Fibroblast of pulmonary artery (primary cell): Measurements from ENCODE around the gene HACD4.
A peak's percentile ranks its signal among the peaks of the same experiment; 100 is the strongest.

Source experiments
- DNase-seq: peaks from one replicate; pipeline ENCODE4 v3.0.0-alpha.2; 2010; ENCODE audit warnings: low read depth
- H3K4me3 ChIP-seq: replicated peaks from 2 replicates; pipeline ENCODE4 v1.5.1; 2011; ENCODE audit warnings: low read depth, mild to moderate bottlenecking, control low read depth, low read length, moderate library complexity
- CTCF ChIP-seq: IDR thresholded peaks from 2 replicates; pipeline ENCODE4 v1.5.1; 2011; ENCODE audit warnings: mild to moderate bottlenecking, control low read depth, low read length, inconsistent platforms; ENCODE audit errors: missing control alignments

The HACD4 gene

DNA sequence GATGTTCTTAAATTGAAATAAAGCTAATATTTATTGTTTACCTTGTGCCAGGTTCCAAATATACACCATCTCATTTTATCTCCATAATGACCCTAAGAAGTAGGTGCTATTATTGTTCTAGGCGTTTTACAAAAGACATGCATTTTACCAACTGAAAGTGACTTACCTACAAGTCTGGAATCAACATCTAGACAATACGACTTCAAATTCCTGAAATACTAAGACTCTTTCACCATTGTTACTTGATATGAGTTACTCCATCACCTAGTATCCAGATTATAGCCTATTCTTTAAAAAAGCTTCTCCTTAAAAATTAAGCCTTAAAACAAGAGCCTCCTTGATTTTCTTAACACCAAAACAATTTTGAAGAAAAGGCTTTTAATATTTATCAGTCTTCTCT lies 13.3 kb downstream of the HACD4 start:
- no peak for DNase-seq
- no peak overlapping the region for H3K4me3 ChIP-seq
- no peak for TF ChIP-seq CTCF

DNA sequence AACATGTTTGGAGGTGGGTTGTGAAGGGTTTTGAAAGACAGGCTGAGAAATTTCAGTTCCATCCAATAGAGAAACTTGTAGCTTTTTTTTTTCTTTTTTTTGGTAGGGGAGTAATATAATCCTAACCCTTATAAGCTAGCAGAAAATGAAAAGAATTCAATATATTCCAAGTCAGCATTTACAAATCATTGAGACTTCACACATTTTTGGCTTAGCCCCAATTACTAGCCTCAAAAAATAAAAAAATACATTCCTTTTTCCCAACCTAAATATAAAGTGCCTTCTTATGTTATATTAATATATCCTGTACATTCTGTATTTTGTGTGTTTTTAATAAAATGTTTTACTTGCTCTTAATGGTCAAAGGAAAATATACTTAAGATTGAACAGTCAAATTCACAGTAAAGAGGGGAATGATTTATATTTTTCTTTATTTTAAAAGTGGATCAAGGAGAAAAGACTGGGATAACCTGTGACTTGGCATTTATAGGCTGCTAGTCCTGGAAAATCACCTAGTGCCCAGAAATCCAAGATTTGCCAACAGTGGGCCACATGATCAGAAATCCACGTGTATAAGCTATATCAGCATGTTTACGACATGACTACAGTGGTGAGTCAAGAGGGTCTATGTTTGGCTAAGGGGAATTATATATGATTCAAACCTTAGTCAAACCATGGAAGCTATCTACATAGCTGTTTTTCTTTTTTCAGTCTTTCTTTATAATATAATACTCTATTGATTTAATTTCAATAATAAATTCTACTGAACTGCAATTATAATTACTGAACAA lies 14.5 kb downstream of the HACD4 start:
- no peak for TF ChIP-seq CTCF
- no peak overlapping the region for H3K4me3 ChIP-seq
- peak; percentile 63 for DNase-seq

DNA sequence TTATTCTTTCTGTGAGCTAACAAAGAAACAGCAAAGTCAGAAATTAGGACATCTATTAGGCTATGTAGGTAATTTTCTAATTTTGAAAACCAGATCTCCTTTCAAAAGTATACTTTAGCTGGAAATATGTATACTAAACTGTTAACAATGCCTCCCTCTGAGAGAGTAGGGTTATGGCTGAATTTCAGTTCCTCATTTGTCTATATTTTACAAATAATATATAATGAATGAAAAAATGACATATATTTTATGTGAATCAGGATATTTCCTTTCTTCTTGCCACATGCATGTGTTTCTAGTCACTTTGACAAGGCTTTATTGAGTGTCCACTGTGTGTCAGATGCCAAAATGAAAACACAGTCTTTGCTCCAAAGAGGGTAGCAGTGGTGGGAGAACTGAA lies 15.4 kb downstream of the HACD4 start:
- no peak for DNase-seq
- no peak for TF ChIP-seq CTCF
- no peak overlapping the region for H3K4me3 ChIP-seq

DNA sequence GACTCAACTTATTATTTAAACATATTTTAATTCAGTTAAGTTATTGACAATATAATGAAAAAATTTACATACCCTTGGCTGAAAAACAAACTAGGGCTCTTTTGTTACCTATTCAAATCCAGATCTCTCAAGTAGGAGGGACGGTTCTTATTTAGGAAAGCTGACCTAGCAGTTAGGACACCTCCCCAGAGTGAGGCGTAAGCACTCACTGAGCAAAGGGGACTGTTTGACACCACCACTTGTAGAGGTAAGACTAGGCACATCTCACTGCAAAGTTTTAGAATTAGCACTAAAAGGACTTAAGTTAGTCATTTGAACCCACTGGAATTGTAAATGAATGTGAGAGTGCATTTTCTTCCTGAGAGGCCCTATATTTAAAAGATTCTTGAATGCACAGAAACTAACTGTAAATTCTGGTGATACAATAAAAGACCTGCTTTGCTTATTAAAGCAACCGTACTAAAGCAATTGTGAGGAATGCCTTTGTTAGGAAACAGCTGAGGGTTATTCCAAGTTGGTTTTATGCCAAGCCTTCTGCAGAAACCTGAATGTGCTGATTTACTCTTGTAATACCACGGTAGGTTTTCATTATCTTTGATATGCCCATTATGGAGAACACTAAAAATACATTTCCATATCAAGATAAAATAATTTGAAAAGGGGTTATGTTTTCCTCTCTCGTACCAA lies 16.2 kb downstream of the HACD4 start:
- peak; percentile 21 for DNase-seq
- H3K4me3 ChIP-seq, result no peak overlapping the region
- no peak for TF ChIP-seq CTCF

GRCh38 chr9:21002040-21002439 lies 29.4 kb downstream of the HACD4 start:
- no peak for DNase-seq
- TF ChIP-seq CTCF, result no peak
- no peak overlapping the region for H3K4me3 ChIP-seq

GRCh38 chr9:21001581-21001980 lies 29.9 kb downstream of the HACD4 start:
- no peak for DNase-seq
- TF ChIP-seq CTCF, result no peak

More at GRCh38 chr9:21001581-21001980, 29.9 kb downstream of the HACD4 start:
- no peak overlapping the region for H3K4me3 ChIP-seq
